DND-41 (cell line): ENCODE measurements around the gene PEX11G.

ENCODE experiments used
- ATAC-seq: fragments of 200-7000 bp; cut with Tn5 transposase; 3 replicates; pipeline ENCODE4 v1.9.1; 2021; ENCODE audit warnings: low read depth; ENCODE audit not compliant: insufficient read depth
- DNase-seq: peaks from one replicate; pipeline ENCODE4 v3.0.0-alpha.2; 2020
- H2AFZ ChIP-seq: 2 replicates; pipeline ENCODE4 v1.6.0; 2012; ENCODE audit warnings: low read depth, low read length
- H3K27ac ChIP-seq: 2 replicates; pipeline ENCODE4 v1.5.1; 2012; ENCODE audit warnings: low read length, inconsistent platforms
- H3K27me3 ChIP-seq: fragments of 200-600 bp; sonication (generic); 2 replicates; pipeline ENCODE4 v1.6.0; 2012; ENCODE audit warnings: low read length, mild to moderate bottlenecking, inconsistent platforms; ENCODE audit not compliant: insufficient read depth, poor library complexity
- H3K36me3 ChIP-seq: 2 replicates; pipeline ENCODE4 v1.5.1; 2012; ENCODE audit warnings: low read length, inconsistent platforms; ENCODE audit not compliant: insufficient read depth
- H3K4me1 ChIP-seq: 2 replicates; pipeline ENCODE4 v1.5.1; 2012; ENCODE audit warnings: mild to moderate bottlenecking, low read length; ENCODE audit not compliant: insufficient read depth
- H3K4me2 ChIP-seq: 2 replicates; pipeline ENCODE4 v1.6.0; 2012; ENCODE audit warnings: mild to moderate bottlenecking, moderate library complexity, low read length, inconsistent platforms; ENCODE audit not compliant: insufficient read depth
- H3K4me3 ChIP-seq, 2 experiments: fragments of 200-600 bp in 1 of 2; shearing (Covaris generic) in 1 of 2; 2 replicates each; pipeline ENCODE4 v1.5.1; 2012 to 2016; ENCODE audit warnings: inconsistent platforms in 2 of 2, low read length in 2 of 2, mild to moderate bottlenecking in 2 of 2, low read depth in 1 of 2, moderate library complexity in 1 of 2
- H3K79me2 ChIP-seq: 2 replicates; pipeline ENCODE4 v1.6.0; 2012; ENCODE audit warnings: low read length, inconsistent platforms; ENCODE audit not compliant: insufficient read depth
- H3K9ac ChIP-seq: 2 replicates; pipeline ENCODE4 v1.6.0; 2012; ENCODE audit warnings: low read depth, mild to moderate bottlenecking, inconsistent platforms, low read length, moderate library complexity
- H3K9me3 ChIP-seq: 2 replicates; pipeline ENCODE4 v1.5.1; 2012; ENCODE audit warnings: low read length, moderate library complexity, mild to moderate bottlenecking, inconsistent platforms; ENCODE audit not compliant: insufficient read depth, severe bottlenecking
- H4K20me1 ChIP-seq: 2 replicates; pipeline ENCODE4 v1.6.0; 2012; ENCODE audit warnings: low read length; ENCODE audit not compliant: insufficient read depth
- EZH2 ChIP-seq: IDR thresholded peaks from 3 replicates; pipeline ENCODE4 v1.6.1; 2012; ENCODE audit warnings: borderline replicate concordance, low read depth, mild to moderate bottlenecking, moderate library complexity, low read length, inconsistent platforms; ENCODE audit not compliant: severe bottlenecking
- TF ChIP-seq, protein P1 (sequence below): IDR thresholded peaks from 2 replicates; pipeline ENCODE4 v1.5.1; 2012; ENCODE audit warnings: borderline replicate concordance, low read length, moderate library complexity, mild to moderate bottlenecking; ENCODE audit not compliant: poor library complexity, severe bottlenecking; ENCODE audit errors: extremely low read depth

Gene PEX11G

DNA sequence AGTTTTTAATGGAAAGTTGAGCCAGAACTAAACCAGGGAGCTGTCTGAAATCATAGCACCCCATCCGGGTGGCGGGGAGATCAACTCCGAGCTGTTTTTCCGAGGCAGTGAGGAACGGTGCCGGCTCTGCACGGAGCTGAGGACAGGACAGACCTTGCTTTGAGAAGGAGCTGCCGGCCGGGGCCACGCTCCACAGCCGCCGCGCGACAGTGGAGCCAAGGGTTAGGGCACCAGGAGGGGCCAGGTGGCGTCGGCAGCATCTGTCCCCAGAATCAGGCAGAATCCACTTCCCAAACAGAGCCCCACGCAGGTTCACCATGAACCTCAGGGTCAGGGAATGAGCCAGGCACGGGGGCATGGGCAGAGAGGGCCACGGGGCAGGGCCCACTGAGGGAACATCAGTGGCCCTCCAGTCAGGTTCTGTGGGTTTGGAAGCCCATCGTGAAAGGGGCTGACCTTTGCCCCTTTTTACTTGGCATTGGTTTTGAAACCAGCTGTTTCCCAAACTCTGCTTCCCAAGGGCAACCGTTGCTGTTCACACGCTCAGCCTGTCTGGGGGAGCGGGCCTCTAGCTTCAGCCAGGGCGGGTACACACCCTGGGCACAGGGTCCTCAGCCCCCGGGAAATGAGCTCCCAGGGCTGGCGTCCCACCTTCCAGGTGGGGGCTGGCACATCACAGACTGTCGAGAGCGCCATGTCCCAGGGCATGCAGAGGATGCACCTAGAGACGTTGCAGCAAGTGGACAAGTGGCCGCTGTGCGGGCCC, 18.1 kb downstream of the PEX11G start:
- no peak for DNase-seq
- Histone ChIP-seq H3K9ac (no peak overlapping the region), H3K9me3 (no peaks in the 10 kb centered on the region), H2AFZ (no peak overlapping the region), H4K20me1 (no peaks in the 10 kb centered on the region), H3K27me3 (no peaks in the 10 kb centered on the region), H3K79me2 (no peaks in the 10 kb centered on the region), H3K4me2 (no peak overlapping the region), H3K4me1 (no peaks in the 10 kb centered on the region), H3K36me3 (peaks cover 56% of the 10 kb centered on the region), H3K27ac (no peak overlapping the region), H3K4me3 (no peak overlapping the region)
- ATAC-seq: no peak
- TF ChIP-seq EZH2: no peak
- TF ChIP-seq, protein P1, sequence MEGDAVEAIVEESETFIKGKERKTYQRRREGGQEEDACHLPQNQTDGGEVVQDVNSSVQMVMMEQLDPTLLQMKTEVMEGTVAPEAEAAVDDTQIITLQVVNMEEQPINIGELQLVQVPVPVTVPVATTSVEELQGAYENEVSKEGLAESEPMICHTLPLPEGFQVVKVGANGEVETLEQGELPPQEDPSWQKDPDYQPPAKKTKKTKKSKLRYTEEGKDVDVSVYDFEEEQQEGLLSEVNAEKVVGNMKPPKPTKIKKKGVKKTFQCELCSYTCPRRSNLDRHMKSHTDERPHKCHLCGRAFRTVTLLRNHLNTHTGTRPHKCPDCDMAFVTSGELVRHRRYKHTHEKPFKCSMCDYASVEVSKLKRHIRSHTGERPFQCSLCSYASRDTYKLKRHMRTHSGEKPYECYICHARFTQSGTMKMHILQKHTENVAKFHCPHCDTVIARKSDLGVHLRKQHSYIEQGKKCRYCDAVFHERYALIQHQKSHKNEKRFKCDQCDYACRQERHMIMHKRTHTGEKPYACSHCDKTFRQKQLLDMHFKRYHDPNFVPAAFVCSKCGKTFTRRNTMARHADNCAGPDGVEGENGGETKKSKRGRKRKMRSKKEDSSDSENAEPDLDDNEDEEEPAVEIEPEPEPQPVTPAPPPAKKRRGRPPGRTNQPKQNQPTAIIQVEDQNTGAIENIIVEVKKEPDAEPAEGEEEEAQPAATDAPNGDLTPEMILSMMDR: no peak

DNA sequence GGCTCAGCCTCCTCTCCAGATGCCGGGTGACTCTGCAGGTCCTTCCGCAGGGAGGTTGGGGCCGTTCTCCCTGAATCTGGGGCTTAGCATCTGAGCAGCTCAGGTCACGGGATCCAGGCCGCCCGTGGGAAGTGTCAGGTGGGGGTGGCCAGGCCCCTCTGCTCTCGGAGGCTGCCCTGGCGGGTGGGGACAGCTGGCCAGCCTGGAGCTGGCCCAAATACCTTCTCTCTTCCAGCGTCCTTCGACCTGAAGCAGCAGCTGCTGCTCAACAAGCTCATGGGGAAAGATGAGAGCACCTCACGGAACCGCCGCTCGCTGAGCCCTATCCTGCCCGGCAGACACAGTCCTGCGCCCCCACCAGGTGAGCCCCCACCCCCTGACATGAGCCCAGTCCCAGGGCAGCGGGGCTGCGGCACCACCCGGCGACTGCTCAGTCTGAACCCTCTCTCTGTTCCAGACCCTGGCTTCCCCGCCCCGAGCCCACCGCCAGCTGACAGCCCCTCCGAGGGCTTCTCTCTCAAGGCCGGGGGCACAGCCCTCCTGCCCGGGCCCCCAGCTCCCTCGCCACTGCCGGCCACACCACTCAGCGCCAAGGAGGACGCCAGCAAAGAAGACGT, 19.1 kb downstream of the PEX11G start:
- DNase-seq (no peak), ATAC-seq (no peak)
- H3K4me2 ChIP-seq: no peak overlapping the region
- H3K9ac ChIP-seq: no peak overlapping the region
- no peak overlapping the region for H3K4me3 ChIP-seq
- no peaks in the 10 kb centered on the region for H3K9me3 ChIP-seq
- H3K27ac ChIP-seq: no peak overlapping the region
- TF ChIP-seq, protein P1: no peak
- no peak for TF ChIP-seq EZH2
- H4K20me1 ChIP-seq: no peaks in the 10 kb centered on the region; the same call in 1 of the 2 replicates
- H2AFZ ChIP-seq: no peak overlapping the region
- no peaks in the 10 kb centered on the region for H3K79me2 ChIP-seq
- peaks cover 63% of the 10 kb centered on the region for H3K36me3 ChIP-seq
- H3K4me1 ChIP-seq: no peaks in the 10 kb centered on the region
- no peaks in the 10 kb centered on the region for H3K27me3 ChIP-seq

DNA sequence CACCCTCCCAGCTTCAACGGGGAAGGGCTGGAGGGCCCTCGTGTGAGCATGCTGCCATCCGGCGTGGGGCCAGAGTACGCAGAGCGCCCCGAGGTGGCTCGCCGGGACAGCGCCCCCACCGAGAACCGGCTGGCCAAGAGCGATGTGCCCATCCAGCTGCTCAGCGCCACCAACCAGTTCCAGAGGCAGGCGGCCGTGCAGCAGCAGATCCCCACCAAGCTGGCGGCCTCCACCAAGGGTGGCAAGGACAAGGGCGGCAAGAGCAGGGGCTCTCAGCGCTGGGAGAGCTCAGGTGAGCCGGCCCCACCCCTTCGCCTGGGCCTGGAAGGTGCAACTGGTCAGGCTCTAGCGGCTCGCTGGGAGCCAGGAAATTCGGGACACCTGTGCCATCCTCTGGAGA, 20.0 kb downstream of the PEX11G start:
- no peak overlapping the region for H2AFZ ChIP-seq
- H3K9ac ChIP-seq: no peak overlapping the region
- peaks cover 72% of the 10 kb centered on the region for H3K36me3 ChIP-seq
- H3K27ac ChIP-seq: no peak overlapping the region
- no peak for ATAC-seq
- no peaks in the 10 kb centered on the region for H3K27me3 ChIP-seq
- no peaks in the 10 kb centered on the region for H3K9me3 ChIP-seq
- no peak overlapping the region for H3K4me3 ChIP-seq
- no peak overlapping the region for H3K4me2 ChIP-seq
- H4K20me1 ChIP-seq: no peaks in the 10 kb centered on the region; the same call in 1 of the 2 replicates
- no peaks in the 10 kb centered on the region for H3K79me2 ChIP-seq
- no peak for DNase-seq
- TF ChIP-seq, protein P1: no peak
- no peak for TF ChIP-seq EZH2
- H3K4me1 ChIP-seq: no peaks in the 10 kb centered on the region
